ENCODE results near the gene F5.
A peak's percentile ranks its signal among the peaks of the same experiment; 100 is the strongest.

F5 gene

GRCh38 chr1:169484683-169485430, 101.4 kb downstream of the F5 start:
- TF ChIP-seq, protein P1, sequence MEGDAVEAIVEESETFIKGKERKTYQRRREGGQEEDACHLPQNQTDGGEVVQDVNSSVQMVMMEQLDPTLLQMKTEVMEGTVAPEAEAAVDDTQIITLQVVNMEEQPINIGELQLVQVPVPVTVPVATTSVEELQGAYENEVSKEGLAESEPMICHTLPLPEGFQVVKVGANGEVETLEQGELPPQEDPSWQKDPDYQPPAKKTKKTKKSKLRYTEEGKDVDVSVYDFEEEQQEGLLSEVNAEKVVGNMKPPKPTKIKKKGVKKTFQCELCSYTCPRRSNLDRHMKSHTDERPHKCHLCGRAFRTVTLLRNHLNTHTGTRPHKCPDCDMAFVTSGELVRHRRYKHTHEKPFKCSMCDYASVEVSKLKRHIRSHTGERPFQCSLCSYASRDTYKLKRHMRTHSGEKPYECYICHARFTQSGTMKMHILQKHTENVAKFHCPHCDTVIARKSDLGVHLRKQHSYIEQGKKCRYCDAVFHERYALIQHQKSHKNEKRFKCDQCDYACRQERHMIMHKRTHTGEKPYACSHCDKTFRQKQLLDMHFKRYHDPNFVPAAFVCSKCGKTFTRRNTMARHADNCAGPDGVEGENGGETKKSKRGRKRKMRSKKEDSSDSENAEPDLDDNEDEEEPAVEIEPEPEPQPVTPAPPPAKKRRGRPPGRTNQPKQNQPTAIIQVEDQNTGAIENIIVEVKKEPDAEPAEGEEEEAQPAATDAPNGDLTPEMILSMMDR (IDR thresholded peaks at IDR 0.05; ENCODE audit: low read depth, low read length): no peak
- peak overlapping the region; percentile 79 for H3K4me3 ChIP-seq (ENCODE audit: low read depth, low read length)

- no peak overlapping the region for H3K4me3 ChIP-seq (ENCODE audit: low read depth, low read length)
- TF ChIP-seq, protein P1 (IDR thresholded peaks at IDR 0.05; ENCODE audit: low read depth, low read length): no peak
Measured at GRCh38 chr1:169484101-169484500, 102.2 kb downstream of the F5 start.

GRCh38 chr1:169483500-169483966, 102.7 kb downstream of the F5 start:
- TF ChIP-seq, protein P1 (IDR thresholded peaks at IDR 0.05; ENCODE audit: low read depth, low read length): no peak
- H3K4me3 ChIP-seq (ENCODE audit: low read depth, low read length): no peak overlapping the region

DNA sequence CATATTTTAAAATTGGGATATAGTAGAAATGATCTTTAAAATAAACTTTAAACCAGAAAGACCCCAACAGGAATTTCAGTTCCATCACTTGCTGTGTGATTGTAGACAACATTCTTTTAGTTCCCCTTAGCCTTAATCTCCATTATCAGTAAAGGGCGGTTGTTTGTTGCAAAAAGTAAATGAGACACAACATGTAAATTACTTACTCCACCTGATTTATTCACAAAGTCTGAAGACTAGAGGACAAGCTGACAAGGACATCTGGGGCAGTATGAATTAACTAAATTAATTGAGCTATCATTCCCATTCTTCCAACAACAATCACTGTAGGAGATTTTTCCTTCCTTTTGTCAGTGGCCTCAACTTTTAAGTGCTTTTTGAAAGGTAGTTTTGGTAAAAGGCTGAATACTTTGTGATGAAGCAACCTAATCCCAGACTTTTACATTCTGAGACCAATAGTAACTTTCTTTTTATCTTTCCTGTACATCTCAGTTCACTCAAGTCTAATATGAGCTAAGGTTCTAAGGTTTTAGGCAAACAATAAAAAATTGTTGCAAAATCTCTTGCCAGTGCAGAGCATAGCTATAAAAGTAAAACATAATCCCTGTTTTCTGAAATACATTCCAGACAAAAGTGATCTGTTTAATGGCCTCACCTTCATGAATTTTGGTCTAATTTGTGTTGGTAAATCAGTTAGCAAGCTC, 106.8 kb downstream of the F5 start:
- TF ChIP-seq, protein P1 (IDR thresholded peaks at IDR 0.05; ENCODE audit: low read depth, low read length): no peak
- no peak overlapping the region for H3K4me3 ChIP-seq (ENCODE audit: low read depth, low read length)

- no peak overlapping the region for H3K4me3 ChIP-seq (ENCODE audit: low read depth, low read length)
- TF ChIP-seq, protein P1 (IDR thresholded peaks at IDR 0.05; ENCODE audit: low read depth, low read length): no peak
Measured at GRCh38 chr1:169478094-169478672, 108.1 kb downstream of the F5 start.

GRCh38 chr1:169475806-169476387, 110.4 kb downstream of the F5 start:
- TF ChIP-seq, protein P1 (IDR thresholded peaks at IDR 0.05; ENCODE audit: low read depth, low read length): no peak
- no peak overlapping the region for H3K4me3 ChIP-seq (ENCODE audit: low read depth, low read length)

Measured in WI38 (cell line).